ENCODE data around the gene ATN1. TPM values are rescaled to one million over a fixed set of nuclear protein-coding genes. Genes with fewer than 3 reads are reported as not detected.

ATN1 gene
- total RNA-seq, 1 donor from 2014 or later: 149 TPM

DNA sequence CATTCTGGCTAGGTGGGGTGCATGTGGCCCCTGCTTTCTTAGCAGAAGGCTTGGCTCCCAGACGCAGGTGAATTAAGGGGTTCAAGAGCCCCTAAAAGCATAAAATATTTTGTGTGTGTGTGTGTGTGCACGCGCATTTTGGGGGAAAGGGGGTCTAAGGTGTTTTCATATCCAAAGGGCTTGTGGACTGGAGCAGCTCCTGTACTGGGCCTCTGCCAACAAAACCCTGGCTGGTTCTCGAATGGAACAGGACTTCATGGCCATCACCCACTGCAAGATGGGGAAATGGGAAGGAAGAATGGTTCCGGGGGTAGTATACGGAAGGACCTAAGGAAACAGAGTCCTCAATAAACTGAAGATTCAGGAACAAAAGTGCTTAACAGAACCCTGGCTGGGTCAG, 3.9 kb upstream of the ATN1 start:
- intact Hi-C loops (cut with DNase I): no loop called here
- ATAC-seq (no peak), DNase-seq (no peak)
- Histone ChIP-seq H3K27ac (peak overlapping the region; percentile 92), H3K4me3 (no peak overlapping the region), H3K9me3 (no peaks in the 10 kb centered on the region), H3K4me1 (peaks cover 29% of the 10 kb centered on the region), H3K27me3 (no peaks in the 10 kb centered on the region), H3K36me3 (no peaks in the 10 kb centered on the region)
- TF ChIP-seq, protein P1, sequence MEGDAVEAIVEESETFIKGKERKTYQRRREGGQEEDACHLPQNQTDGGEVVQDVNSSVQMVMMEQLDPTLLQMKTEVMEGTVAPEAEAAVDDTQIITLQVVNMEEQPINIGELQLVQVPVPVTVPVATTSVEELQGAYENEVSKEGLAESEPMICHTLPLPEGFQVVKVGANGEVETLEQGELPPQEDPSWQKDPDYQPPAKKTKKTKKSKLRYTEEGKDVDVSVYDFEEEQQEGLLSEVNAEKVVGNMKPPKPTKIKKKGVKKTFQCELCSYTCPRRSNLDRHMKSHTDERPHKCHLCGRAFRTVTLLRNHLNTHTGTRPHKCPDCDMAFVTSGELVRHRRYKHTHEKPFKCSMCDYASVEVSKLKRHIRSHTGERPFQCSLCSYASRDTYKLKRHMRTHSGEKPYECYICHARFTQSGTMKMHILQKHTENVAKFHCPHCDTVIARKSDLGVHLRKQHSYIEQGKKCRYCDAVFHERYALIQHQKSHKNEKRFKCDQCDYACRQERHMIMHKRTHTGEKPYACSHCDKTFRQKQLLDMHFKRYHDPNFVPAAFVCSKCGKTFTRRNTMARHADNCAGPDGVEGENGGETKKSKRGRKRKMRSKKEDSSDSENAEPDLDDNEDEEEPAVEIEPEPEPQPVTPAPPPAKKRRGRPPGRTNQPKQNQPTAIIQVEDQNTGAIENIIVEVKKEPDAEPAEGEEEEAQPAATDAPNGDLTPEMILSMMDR (IDR thresholded peaks at IDR 0.05): no peak

DNA sequence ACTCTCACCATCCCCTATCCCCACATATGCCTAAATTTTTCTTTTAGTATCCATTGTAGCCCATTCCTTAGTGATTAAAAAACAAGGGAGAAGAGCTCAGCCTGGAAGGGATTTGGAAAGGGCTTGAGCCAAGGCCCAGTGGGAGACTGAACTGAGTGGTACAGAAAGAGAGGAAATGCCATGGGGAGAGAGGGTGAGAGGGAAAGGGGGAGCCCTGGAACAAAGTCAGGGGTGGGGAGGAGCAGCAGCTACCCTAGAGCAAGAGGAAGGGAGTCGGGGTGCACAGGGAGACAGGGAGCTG, 2.6 kb upstream of the ATN1 start:
- TF ChIP-seq, protein P1 (IDR thresholded peaks at IDR 0.05): no peak
- Histone ChIP-seq H3K27ac (peak overlapping the region; percentile 92), H3K4me3 (peak overlapping the region; percentile 84), H3K36me3 (no peaks in the 10 kb centered on the region), H3K9me3 (no peaks in the 10 kb centered on the region), H3K4me1 (peaks cover 42% of the 10 kb centered on the region), H3K27me3 (no peaks in the 10 kb centered on the region)
- intact Hi-C loops (cut with DNase I): no loop called here
- ATAC-seq (no peak), DNase-seq (no peak)

DNA sequence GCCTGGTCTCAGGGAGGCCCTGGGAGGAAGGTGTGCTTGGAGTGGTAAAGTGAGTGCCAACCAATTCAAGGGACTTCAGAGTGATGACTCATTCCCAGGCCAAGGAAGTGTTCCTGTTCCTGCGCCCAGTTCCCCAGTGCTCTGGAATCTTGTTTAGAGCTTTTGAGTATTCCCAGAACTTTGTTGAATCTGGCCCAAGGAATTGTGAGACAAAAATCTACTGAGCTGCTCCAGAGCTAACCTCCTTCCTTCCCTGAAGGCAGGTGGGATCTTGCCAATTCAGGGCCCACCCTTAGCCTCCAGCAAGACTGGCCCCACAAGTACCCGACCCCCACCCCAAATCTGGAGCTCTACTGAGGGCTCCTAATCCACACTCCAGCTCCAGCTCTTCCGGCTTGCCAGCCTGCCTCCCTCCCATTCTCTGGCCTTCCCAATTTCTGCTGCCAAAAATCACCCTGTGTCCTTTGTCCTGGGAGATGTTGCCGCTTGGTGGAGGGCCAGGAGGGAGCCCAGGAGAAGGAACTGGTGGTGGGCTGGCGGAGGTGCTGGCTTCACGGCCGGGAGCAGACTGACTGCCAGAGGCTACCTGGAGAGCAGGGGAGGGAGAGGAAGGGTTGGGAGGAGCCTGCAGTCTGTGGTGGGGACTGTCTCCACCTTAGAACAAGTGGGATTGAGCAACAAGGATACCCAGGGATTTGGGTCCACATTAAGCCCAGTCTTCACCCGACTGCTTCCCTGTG, 2.0 kb upstream of the ATN1 start:
- DNase-seq (peak; percentile 82), ATAC-seq (peak; percentile 71)
- H3K27ac ChIP-seq: peak overlapping the region; percentile 92
- H3K4me1 ChIP-seq: peaks cover 47% of the 10 kb centered on the region
- TF ChIP-seq, protein P1 (IDR thresholded peaks at IDR 0.05): no peak
- intact Hi-C loops (cut with DNase I): no loop called here
- H3K4me3 ChIP-seq: peak overlapping the region; percentile 84
- H3K36me3 ChIP-seq: no peaks in the 10 kb centered on the region
- no peaks in the 10 kb centered on the region for H3K27me3 ChIP-seq
- H3K9me3 ChIP-seq: no peaks in the 10 kb centered on the region

DNA sequence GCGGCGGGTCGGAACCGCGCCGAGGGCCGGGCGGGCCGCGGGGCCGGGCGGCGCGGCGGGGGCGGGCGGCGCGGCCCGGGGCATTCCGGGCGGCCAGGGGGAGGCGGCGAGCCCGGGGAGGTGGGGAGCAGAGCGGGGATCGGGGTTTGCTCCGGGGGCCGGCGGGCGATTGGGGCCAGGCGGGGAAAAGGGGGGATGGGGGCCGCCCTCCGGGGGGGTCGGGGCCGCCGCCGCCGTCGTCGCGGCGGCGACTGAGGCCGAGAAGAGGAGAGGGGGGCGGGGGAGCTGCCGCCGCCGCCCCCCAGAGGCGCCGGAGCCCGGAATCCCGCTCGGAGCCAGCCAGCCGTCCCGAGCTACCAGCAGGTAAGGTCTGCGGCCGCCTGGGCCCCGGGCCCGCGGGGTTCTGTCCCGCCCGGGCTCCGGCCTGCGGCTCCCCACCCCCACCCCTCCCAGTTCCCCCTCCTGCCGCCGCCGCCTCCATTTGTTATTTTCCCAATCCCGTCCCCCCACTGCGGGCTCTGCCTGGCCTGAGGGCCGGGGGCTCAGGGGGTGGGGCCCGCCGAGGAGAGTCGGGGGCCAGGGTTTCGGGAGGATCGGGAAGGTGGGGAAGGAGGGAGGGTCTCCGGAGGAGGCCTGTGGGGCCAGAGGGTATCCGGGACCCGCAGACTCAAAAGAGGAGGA, 403 bp downstream of the ATN1 start:
- H3K4me1 ChIP-seq: peaks cover 61% of the 10 kb centered on the region
- H3K9me3 ChIP-seq: no peaks in the 10 kb centered on the region
- H3K4me3 ChIP-seq: peak overlapping the region; percentile 84
- TF ChIP-seq, protein P1 (IDR thresholded peaks at IDR 0.05): no peak
- intact Hi-C loops (cut with DNase I): no loop called here
- no peaks in the 10 kb centered on the region for H3K27me3 ChIP-seq
- H3K27ac ChIP-seq: peak overlapping the region; percentile 90
- peak; percentile 72 for DNase-seq
- peak; percentile 0 for ATAC-seq
- H3K36me3 ChIP-seq: peaks cover 5% of the 10 kb centered on the region

DNA sequence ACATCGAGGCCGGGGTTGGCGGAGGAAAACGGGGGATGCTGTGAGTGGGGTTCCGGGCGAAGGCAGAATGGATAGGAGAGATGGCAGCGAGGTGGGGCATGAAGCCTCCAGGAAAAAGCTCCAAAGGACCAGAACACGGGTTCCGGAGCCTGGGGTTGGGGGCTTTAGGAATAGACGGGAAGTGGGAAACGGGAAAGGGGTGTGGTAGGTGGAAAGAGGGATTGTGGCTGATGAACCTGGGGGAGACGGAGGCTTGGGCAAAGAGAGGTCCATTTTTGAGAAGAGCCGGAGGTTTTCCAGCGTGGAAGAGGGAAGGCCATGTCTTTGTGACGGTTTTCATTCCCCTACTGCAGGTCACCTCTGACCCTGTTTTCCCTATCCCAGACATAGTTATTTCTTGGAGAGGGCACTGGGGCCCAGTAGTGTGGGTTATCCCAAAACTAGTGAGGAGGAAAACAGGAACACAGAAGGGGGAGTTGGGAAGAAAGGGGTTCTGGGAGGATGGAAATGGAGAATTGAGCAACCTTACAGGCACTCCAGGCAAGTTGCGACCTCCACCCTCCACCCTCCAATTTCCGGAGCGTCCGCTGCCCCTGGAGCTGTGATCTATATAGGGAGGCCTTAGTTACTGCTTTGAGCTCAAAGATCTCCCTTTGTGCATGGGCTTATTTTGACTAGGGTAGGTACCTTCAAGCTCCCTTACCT, 1.1 kb downstream of the ATN1 start:
- Histone ChIP-seq H3K27me3 (no peaks in the 10 kb centered on the region), H3K9me3 (no peaks in the 10 kb centered on the region), H3K27ac (peak overlapping the region; percentile 90), H3K4me3 (peak overlapping the region; percentile 84), H3K36me3 (peaks cover 8% of the 10 kb centered on the region), H3K4me1 (peaks cover 68% of the 10 kb centered on the region)
- TF ChIP-seq, protein P1 (IDR thresholded peaks at IDR 0.05): no peak
- DNase-seq (peak; percentile 68), ATAC-seq (no peak)
- intact Hi-C loops (cut with DNase I): no loop called here
